GM12878 (cell line): ENCODE results near the gene PRCC. TPM values are rescaled to one million over a fixed set of nuclear protein-coding genes. Genes with fewer than 3 reads are reported as not detected.

Experiments used
- ATAC-seq: fragments of 200-7000 bp; cut with Tn5 transposase; 3 replicates; pipeline ENCODE4 v1.9.1; 2020; ENCODE audit warnings: mild to moderate bottlenecking, moderate library complexity
- BruUV-seq: library from RNA; stranded (reverse); fragments of 400-500 nt; replicated peaks from 2 replicates; lab custom pipeline; 2021; lab: Mats Ljungman, UMichigan
- CTCF ChIA-PET: fragments of 300-600 bp; sonication (Branson Sonifier 250); formaldehyde crosslinking; extraction: SDS; loops from one replicate; lab custom pipeline; 2021; ENCODE audit warnings: inconsistent platforms; lab: Yijun Ruan, JAX
- POLR2A ChIA-PET: fragments of 350-600 bp; formaldehyde crosslinking; extraction: SDS; loops from one replicate; lab custom pipeline; 2021; ENCODE audit warnings: inconsistent platforms; lab: Charles Lee
- RAD21 ChIA-PET: fragments of 300-600 bp; sonication (Branson Sonifier 250); formaldehyde crosslinking; loops from one replicate; lab custom pipeline; 2023; ENCODE audit warnings: antibody characterized with exemption; ENCODE audit not compliant: unreplicated experiment; lab: Charles Lee
- SMC1A ChIA-PET: fragments of 300-600 bp; sonication (Branson Sonifier 250); formaldehyde crosslinking; loops from one replicate; lab custom pipeline; 2023; ENCODE audit not compliant: unreplicated experiment, uncharacterized antibody; lab: Charles Lee
- DNase-seq: peaks from one replicate; pipeline ENCODE4 v3.0.0-alpha.2; 2011; ENCODE audit warnings: low read depth, low spot score
- FAIRE-seq: peaks from 3 replicates; lab custom pipeline; 2011; peaks lifted over from hg19 to GRCh38; lab: Jason Lieb, UNC
- H2AFZ ChIP-seq: 2 replicates; pipeline ENCODE4 v1.6.0; 2011; ENCODE audit warnings: low read depth, low read length, control low read depth; ENCODE audit not compliant: control insufficient read depth
- H3K27ac ChIP-seq: 2 replicates; pipeline ENCODE4 v1.5.1; 2011; ENCODE audit warnings: control low read depth; ENCODE audit not compliant: control insufficient read depth, insufficient read depth
- H3K27me3 ChIP-seq, 2 experiments: replicated peaks in 1 of 2; 2 replicates each; pipeline versions ENCODE4 v1.6.0 to v1.6.1; 2011; ENCODE audit warnings: low read length in 1 of 2; ENCODE audit not compliant: control insufficient read depth in 2 of 2, insufficient read depth in 2 of 2
- H3K36me3 ChIP-seq, 2 experiments: 2 replicates each; pipeline ENCODE4 v1.5.1; 2011; ENCODE audit warnings: low read length in 1 of 2; ENCODE audit not compliant: control insufficient read depth in 2 of 2, insufficient read depth in 2 of 2
- H3K4me1 ChIP-seq: 2 replicates; pipeline ENCODE4 v1.6.1; 2011; ENCODE audit warnings: mild to moderate bottlenecking, low read length, moderate library complexity, mixed read lengths; ENCODE audit not compliant: control insufficient read depth, insufficient read depth
- H3K4me2 ChIP-seq: 2 replicates; pipeline ENCODE4 v1.6.0; 2011; ENCODE audit warnings: control low read depth; ENCODE audit not compliant: control insufficient read depth, insufficient read depth
- H3K4me3 ChIP-seq: fragments of 200-600 bp; sonication (generic); 2 replicates; pipeline ENCODE4 v1.5.1; 2016
- H3K79me2 ChIP-seq: 2 replicates; pipeline ENCODE4 v1.6.0; 2011; ENCODE audit warnings: low read length; ENCODE audit not compliant: control insufficient read depth, insufficient read depth
- H3K9ac ChIP-seq: 2 replicates; pipeline ENCODE4 v1.8.0; 2011; ENCODE audit warnings: low read length, control low read depth, mixed read lengths; ENCODE audit not compliant: control insufficient read depth, insufficient read depth
- H3K9me3 ChIP-seq: replicated peaks from 3 replicates; pipeline ENCODE4 v1.5.1; 2011; ENCODE audit warnings: mild to moderate bottlenecking, low read length; ENCODE audit not compliant: control insufficient read depth, insufficient read depth
- H4K20me1 ChIP-seq: 2 replicates; pipeline ENCODE4 v1.6.0; 2011; ENCODE audit not compliant: control insufficient read depth, insufficient read depth
- MAX ChIP-seq: IDR thresholded peaks from 2 replicates; pipeline ENCODE4 v1.6.1; 2012; ENCODE audit warnings: low read depth, low read length, improper control_type of control experiment
- NFYA ChIP-seq: IDR thresholded peaks from 2 replicates; pipeline ENCODE4 v1.6.1; 2011; ENCODE audit warnings: low read depth, mild to moderate bottlenecking, low read length, improper control_type of control experiment, borderline replicate concordance
- TCF3 ChIP-seq: IDR thresholded peaks from 2 replicates; pipeline ENCODE4 v1.6.1; 2012; ENCODE audit warnings: low read depth, mild to moderate bottlenecking, low read length, borderline replicate concordance; ENCODE audit not compliant: insufficient read depth
- WGBS: methylation state at CpG from one replicate; pipeline ENCODE4 v1.1.6; 2016; ENCODE audit warnings: low lambda C conversion rate; ENCODE audit not compliant: insufficient replicate concordance, insufficient coverage; ENCODE audit errors: missing lambda C conversion rate; 5-methylcytosine and 5-hydroxymethylcytosine counted together
- in situ Hi-C: fragments of 300-500 bp; cut with MboI; formaldehyde crosslinking; loops from 9 replicates; pipeline ENCODE4 v1.14.3; 2018; ENCODE audit warnings: mixed read lengths
- intact Hi-C: fragments of 100-400 bp; cut with micrococcal nuclease; formaldehyde crosslinking; loops from one replicate; pipeline ENCODE4 v1.14.2; 2022; ENCODE audit not compliant: unreplicated experiment
- polyA plus RNA-seq, 11 experiments: library from polyadenylated mRNA; depleted of rRNA in 4 of 11; unstranded in 6 of 11; stranded (reverse) in 5 of 11; fragments of >200 nt; fragmentation: Nextera tagmentation in 4 of 11; fragmentation: Illumina TruSeq in 1 of 11; extraction: Ambion mirVana in 4 of 11; extraction: Trizol in 1 of 11; gene quantifications; 1 replicate in 1 of 11; 2 replicates in 10 of 11; pipeline versions ENCODE4 v1.2.1 to v1.2.3, GENCODE V29; 2011 to 2016; ENCODE audit warnings: inconsistent platforms in 2 of 11, missing spikeins in 2 of 11, low read depth in 1 of 11
- total RNA-seq, 4 experiments: library from RNA; depleted of rRNA in 3 of 4; stranded (reverse); fragments of >200 nt in 3 of 4; fragmentation: Illumina TruSeq in 1 of 4; extraction: Trizol in 1 of 4; gene quantifications; 2 replicates each; pipeline versions ENCODE4 v1.2.1 to v1.2.3, GENCODE V29; 2013 to 2021
- TF ChIP-seq, protein P1 (sequence below): fragments of 150-350 bp; IDR thresholded peaks from 2 replicates; pipeline ENCODE4 v1.6.1; 2014; ENCODE audit warnings: mild to moderate bottlenecking, low read depth, low read length

Gene PRCC
- total and polyA plus RNA-seq, 10 of the 15 experiments (the other 5 are each of a cell fraction or from before 2014, with no cell fraction given), result 23.8 to 132 (median 63.1) TPM

- ATAC-seq, result no peak
- Histone ChIP-seq H3K9ac (no peak overlapping the region), H3K79me2 (no peaks in the 10 kb centered on the region), H3K36me3 (no peaks in the 10 kb centered on the region), H3K9me3 (no peaks in the 10 kb centered on the region), H3K27ac (no peak overlapping the region), H2AFZ (no peak overlapping the region), H3K4me2 (no peak overlapping the region), H3K27me3 (no peaks in the 10 kb centered on the region), H3K4me3 (no peak overlapping the region), H3K4me1 (no peaks in the 10 kb centered on the region), H4K20me1 (no peaks in the 10 kb centered on the region)
- FAIRE-seq, result no peak
- in situ Hi-C loops, result no loop called here
- ChIA-PET POLR2A (interaction anchor here (0.6 to 0.9 kb wide), 2 partner anchors 12 to 37 kb away, joined by 4 read pairs; partner anchors contain the start of gene SH2D2A), RAD21 (no interaction called here), SMC1A (interaction anchor here (1.9 kb wide), 1 partner anchor 32 kb away, joined by 5 read pairs; the partner anchor contains the start of gene NTRK1), CTCF (interaction anchor here (1.1 to 1.9 kb wide), 3 partner anchors 9 to 31 kb away, joined by 3 to 6 read pairs (median 4); partner anchors contain the start of gene INSRR)
- no TSS peak for BruUV-seq
- TF ChIP-seq TCF3 (no peak), MAX (no peak), NFYA (no peak)
- TF ChIP-seq, protein P1, sequence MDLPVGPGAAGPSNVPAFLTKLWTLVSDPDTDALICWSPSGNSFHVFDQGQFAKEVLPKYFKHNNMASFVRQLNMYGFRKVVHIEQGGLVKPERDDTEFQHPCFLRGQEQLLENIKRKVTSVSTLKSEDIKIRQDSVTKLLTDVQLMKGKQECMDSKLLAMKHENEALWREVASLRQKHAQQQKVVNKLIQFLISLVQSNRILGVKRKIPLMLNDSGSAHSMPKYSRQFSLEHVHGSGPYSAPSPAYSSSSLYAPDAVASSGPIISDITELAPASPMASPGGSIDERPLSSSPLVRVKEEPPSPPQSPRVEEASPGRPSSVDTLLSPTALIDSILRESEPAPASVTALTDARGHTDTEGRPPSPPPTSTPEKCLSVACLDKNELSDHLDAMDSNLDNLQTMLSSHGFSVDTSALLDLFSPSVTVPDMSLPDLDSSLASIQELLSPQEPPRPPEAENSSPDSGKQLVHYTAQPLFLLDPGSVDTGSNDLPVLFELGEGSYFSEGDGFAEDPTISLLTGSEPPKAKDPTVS, result no peak
- WGBS, result 55% methylated on average over 18 of the region's 18 CpGs
- no peak for DNase-seq
- intact Hi-C loops, result no loop called here
Observed at GRCh38 chr1:156828400-156829124, 61.2 kb downstream of the PRCC start.
